Progenitor cell of endocrine pancreas (in vitro differentiated cells): ENCODE data around the gene ZNF222. TPM values are rescaled to one million over a fixed set of nuclear protein-coding genes. Genes with fewer than 3 reads are reported as not detected.

Experiments
- DNase-seq: peaks from one replicate; pipeline ENCODE4 v3.0.0; 2021; ENCODE audit warnings: low spot score; ENCODE audit not compliant: unreplicated experiment
- H3K27ac Mint-ChIP-seq: 2 replicates; pipeline ENCODE4 v1.8.0; 2021; ENCODE audit warnings: mild to moderate bottlenecking, moderate library complexity, mixed read lengths
- H3K27me3 Mint-ChIP-seq: 2 replicates; pipeline ENCODE4 v1.8.0; 2021; ENCODE audit warnings: mixed read lengths
- H3K36me3 Mint-ChIP-seq: 2 replicates; pipeline ENCODE4 v1.8.0; 2022; ENCODE audit warnings: mixed read lengths; ENCODE audit not compliant: insufficient read depth
- H3K4me1 Mint-ChIP-seq: 2 replicates; pipeline ENCODE4 v1.8.0; 2021; ENCODE audit warnings: low read depth, mixed read lengths
- H3K4me3 Mint-ChIP-seq: 2 replicates; pipeline ENCODE4 v1.8.0; 2021; ENCODE audit warnings: low read depth, mild to moderate bottlenecking, moderate library complexity, mixed read lengths
- H3K9me3 Mint-ChIP-seq: 2 replicates; pipeline ENCODE4 v1.8.0; 2021; ENCODE audit warnings: low read depth, mixed read lengths
- total RNA-seq: library from RNA; stranded (reverse); gene quantifications from 2 replicates; pipeline ENCODE4 v1.2.1, GENCODE V29; 2021
- TF ChIP-seq, protein P1 (sequence below): fragments of 200-600 bp; sonication (generic); IDR thresholded peaks from one replicate; pipeline ENCODE4 v1.5.0; 2021; ENCODE audit warnings: antibody characterized with exemption, mild to moderate bottlenecking; ENCODE audit not compliant: unreplicated experiment

The ZNF222 gene
- total RNA-seq, 1 donor from 2014 or later, result 10.0 TPM

GRCh38 chr19:44071824-44072542, 46.8 kb downstream of the ZNF222 start, which contains the start of gene ZNF284:
TSS of gene ZNF284 (plus strand) at chr19:44072159. CDS start at chr19:44076390, 4,231 bp downstream.
- Mint-ChIP-seq H3K9me3 (peaks cover 30% of the 10 kb centered on the region), H3K27me3 (no peaks in the 10 kb centered on the region), H3K4me1 (peaks cover 16% of the 10 kb centered on the region), H3K36me3 (peaks cover 29% of the 10 kb centered on the region), H3K4me3 (peak within 1 kb of the TSS; percentile 93), H3K27ac (peak within 1 kb of the TSS; percentile 93)
- peak; percentile 58 for DNase-seq
- TF ChIP-seq, protein P1, sequence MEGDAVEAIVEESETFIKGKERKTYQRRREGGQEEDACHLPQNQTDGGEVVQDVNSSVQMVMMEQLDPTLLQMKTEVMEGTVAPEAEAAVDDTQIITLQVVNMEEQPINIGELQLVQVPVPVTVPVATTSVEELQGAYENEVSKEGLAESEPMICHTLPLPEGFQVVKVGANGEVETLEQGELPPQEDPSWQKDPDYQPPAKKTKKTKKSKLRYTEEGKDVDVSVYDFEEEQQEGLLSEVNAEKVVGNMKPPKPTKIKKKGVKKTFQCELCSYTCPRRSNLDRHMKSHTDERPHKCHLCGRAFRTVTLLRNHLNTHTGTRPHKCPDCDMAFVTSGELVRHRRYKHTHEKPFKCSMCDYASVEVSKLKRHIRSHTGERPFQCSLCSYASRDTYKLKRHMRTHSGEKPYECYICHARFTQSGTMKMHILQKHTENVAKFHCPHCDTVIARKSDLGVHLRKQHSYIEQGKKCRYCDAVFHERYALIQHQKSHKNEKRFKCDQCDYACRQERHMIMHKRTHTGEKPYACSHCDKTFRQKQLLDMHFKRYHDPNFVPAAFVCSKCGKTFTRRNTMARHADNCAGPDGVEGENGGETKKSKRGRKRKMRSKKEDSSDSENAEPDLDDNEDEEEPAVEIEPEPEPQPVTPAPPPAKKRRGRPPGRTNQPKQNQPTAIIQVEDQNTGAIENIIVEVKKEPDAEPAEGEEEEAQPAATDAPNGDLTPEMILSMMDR, result no peak

GRCh38 chr19:44072543-44073401, 47.6 kb downstream of the ZNF222 start:
- Mint-ChIP-seq H3K36me3 (peaks cover 24% of the 10 kb centered on the region), H3K27ac (peak overlapping the region; percentile 93), H3K4me3 (peak overlapping the region; percentile 93), H3K4me1 (peaks cover 16% of the 10 kb centered on the region), H3K27me3 (no peaks in the 10 kb centered on the region), H3K9me3 (peaks cover 26% of the 10 kb centered on the region)
- TF ChIP-seq, protein P1, result no peak
- DNase-seq, result no peak

DNA sequence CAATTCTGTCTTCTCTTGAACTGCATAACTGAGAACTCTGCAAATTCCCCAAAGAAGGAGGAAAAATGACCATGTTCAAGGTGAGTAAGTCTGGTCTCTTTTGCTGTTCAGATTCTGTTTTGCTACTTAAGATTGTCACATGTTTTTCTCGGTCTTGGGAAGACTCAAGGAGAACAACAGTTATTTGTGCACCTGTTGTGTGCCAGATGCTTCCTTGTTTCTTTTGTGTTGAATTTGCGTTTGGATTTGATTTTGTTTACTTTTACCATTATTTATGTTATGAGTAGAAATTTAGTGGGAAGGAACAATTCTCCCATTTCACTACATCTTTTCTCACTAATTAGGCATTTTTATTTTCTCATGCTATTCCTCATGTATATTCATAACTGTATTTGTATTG, 51.1 kb downstream of the ZNF222 start:
- H3K9me3 Mint-ChIP-seq, result peaks cover 4% of the 10 kb centered on the region
- TF ChIP-seq, protein P1, result no peak
- no peaks in the 10 kb centered on the region for H3K27me3 Mint-ChIP-seq
- H3K27ac Mint-ChIP-seq, result no peak overlapping the region
- H3K4me1 Mint-ChIP-seq, result peaks cover 16% of the 10 kb centered on the region
- no peak for DNase-seq
- no peak overlapping the region for H3K4me3 Mint-ChIP-seq
- H3K36me3 Mint-ChIP-seq, result peaks cover 16% of the 10 kb centered on the region

Other genes starting within 250 kb of the ZNF222 start
- 0.31 and 0.34 TPM in 2 replicates for gene KCNN4, start 244.4 kb upstream of the ZNF222 start, total RNA-seq
- not detected in 2 replicates for gene LYPD5, start 222.9 kb upstream of the ZNF222 start, total RNA-seq
- 14.6 and 17.3 TPM in 2 replicates for gene ZNF283, start 198.1 kb upstream of the ZNF222 start, total RNA-seq
- gene ZNF404, start 141.4 kb upstream of the ZNF222 start, total RNA-seq, result 8.5 and 9.5 TPM in 2 replicates
- gene ZNF45, start 90.1 kb upstream of the ZNF222 start, total RNA-seq, result 20.9 and 23.9 TPM in 2 replicates
- gene ZNF221, start 74.2 kb upstream of the ZNF222 start, total RNA-seq, result 12.0 and 14.8 TPM in 2 replicates
- gene ZNF155, start 41.2 kb upstream of the ZNF222 start, total RNA-seq, result 13.8 and 14.6 TPM in 2 replicates
- gene ZNF230, start 22.4 kb upstream of the ZNF222 start, total RNA-seq, result 7.3 and 8.5 TPM in 2 replicates
- gene ZNF223, start 26.7 kb downstream of the ZNF222 start, total RNA-seq, result 14.2 and 14.4 TPM in 2 replicates
- 5.7 and 5.9 TPM in 2 replicates for gene ZNF284, start 46.8 kb downstream of the ZNF222 start, total RNA-seq
- 40.6 and 45.6 TPM in 2 replicates for gene ZNF224, start 69.0 kb downstream of the ZNF222 start, total RNA-seq
- 9.1 and 10.2 TPM in 2 replicates for gene ZNF225, start 88.0 kb downstream of the ZNF222 start, total RNA-seq
- 24.9 and 25.2 TPM in 2 replicates for gene ZNF234, start 116.2 kb downstream of the ZNF222 start, total RNA-seq
- gene ZNF226, start 139.7 kb downstream of the ZNF222 start, total RNA-seq, result 38.2 and 38.7 TPM in 2 replicates
- gene ZNF227, start 187.2 kb downstream of the ZNF222 start, total RNA-seq, result 32.0 and 38.9 TPM in 2 replicates
- gene ZNF233, start 234.5 kb downstream of the ZNF222 start, total RNA-seq, result 5.7 and 7.9 TPM in 2 replicates